WTC11 (cell line): ENCODE results near the gene NDUFA3. TPM values are rescaled to one million over a fixed set of nuclear protein-coding genes. Genes with fewer than 3 reads are reported as not detected.

Experiments
- ATAC-seq: fragments of 200-7000 bp; cut with Tn5 transposase; 2 replicates; pipeline ENCODE4 v1.10.0; 2021; ENCODE audit warnings: mild to moderate bottlenecking, moderate library complexity
- CTCF ChIA-PET: fragments of 300-600 bp; sonication (Branson Sonifier 250); formaldehyde crosslinking; loops from one replicate; lab custom pipeline; 2021; ENCODE audit warnings: antibody characterized with exemption; lab: Charles Lee
- POLR2A ChIA-PET: fragments of 350-600 bp; sonication (Branson Sonifier 250); formaldehyde crosslinking; loops from one replicate; lab custom pipeline; 2021; ENCODE audit warnings: antibody characterized with exemption; lab: Charles Lee
- DNase-seq: peaks from one replicate; pipeline ENCODE4 v3.0.0; 2021; ENCODE audit warnings: low spot score
- H3K27ac Mint-ChIP-seq: 2 replicates; pipeline ENCODE4 v1.8.0; 2021; ENCODE audit warnings: mixed read lengths
- H3K27me3 Mint-ChIP-seq: 2 replicates; pipeline ENCODE4 v1.8.0; 2021; ENCODE audit warnings: low read depth, mild to moderate bottlenecking, moderate library complexity, mixed read lengths
- H3K36me3 Mint-ChIP-seq: 2 replicates; pipeline ENCODE4 v1.8.0; 2021; ENCODE audit warnings: mixed read lengths
- H3K4me1 Mint-ChIP-seq: 2 replicates; pipeline ENCODE4 v1.8.0; 2022; ENCODE audit warnings: mixed read lengths
- H3K4me3 Mint-ChIP-seq: 2 replicates; pipeline ENCODE4 v1.8.0; 2021; ENCODE audit warnings: mild to moderate bottlenecking, moderate library complexity, mixed read lengths
- H3K9me3 Mint-ChIP-seq: 2 replicates; pipeline ENCODE4 v1.8.0; 2021; ENCODE audit warnings: mixed read lengths
- ATF1 ChIP-seq: sonication (generic); formaldehyde crosslinking; IDR thresholded peaks from 2 replicates; pipeline ENCODE4 v1.8.1; 2023; ENCODE audit warnings: mild to moderate bottlenecking, moderate library complexity, missing genetic modification reagents
- CDX4 ChIP-seq: fragments of 250-450 bp; sonication (Bioruptor Pico); IDR thresholded peaks from 2 replicates; pipeline ENCODE4 v1.9.0; 2021; ENCODE audit warnings: moderate library complexity, mild to moderate bottlenecking, inconsistent platforms, borderline replicate concordance
- CREM ChIP-seq: sonication (generic); formaldehyde crosslinking; IDR thresholded peaks from 2 replicates; pipeline ENCODE4 v1.8.1; 2022; ENCODE audit warnings: mild to moderate bottlenecking, missing genetic modification reagents, moderate library complexity
- ERG ChIP-seq: fragments of 250-450 bp; sonication (Bioruptor Pico); IDR thresholded peaks from 2 replicates; pipeline ENCODE4 v1.8.0; 2021; ENCODE audit warnings: mild to moderate bottlenecking
- GABPB1 ChIP-seq: sonication (generic); formaldehyde crosslinking; IDR thresholded peaks from 2 replicates; pipeline ENCODE4 v1.8.1; 2023; ENCODE audit warnings: mild to moderate bottlenecking, missing genetic modification reagents
- HMGXB4 ChIP-seq: sonication (generic); formaldehyde crosslinking; IDR thresholded peaks from 2 replicates; pipeline ENCODE4 v1.8.1; 2023; ENCODE audit warnings: mild to moderate bottlenecking, moderate library complexity, missing genetic modification reagents
- JAZF1 ChIP-seq: fragments of 250-450 bp; sonication (Bioruptor Pico); IDR thresholded peaks from 2 replicates; pipeline ENCODE4 v1.9.0; 2021; ENCODE audit warnings: moderate library complexity, mild to moderate bottlenecking, inconsistent platforms
- JUN ChIP-seq: sonication (generic); formaldehyde crosslinking; IDR thresholded peaks from 2 replicates; pipeline ENCODE4 v1.8.0; 2023; ENCODE audit warnings: mild to moderate bottlenecking, missing genetic modification reagents
- NFE2L1 ChIP-seq: sonication (generic); formaldehyde crosslinking; IDR thresholded peaks from 2 replicates; pipeline ENCODE4 v1.8.1; 2023; ENCODE audit warnings: missing genetic modification reagents
- SMAD4 ChIP-seq: sonication (generic); formaldehyde crosslinking; IDR thresholded peaks from 2 replicates; pipeline ENCODE4 v1.8.0; 2022; ENCODE audit warnings: mild to moderate bottlenecking, missing genetic modification reagents
- USF1 ChIP-seq: sonication (generic); formaldehyde crosslinking; IDR thresholded peaks from 2 replicates; pipeline ENCODE4 v1.8.0; 2022; ENCODE audit warnings: mild to moderate bottlenecking, missing genetic modification reagents
- ZBTB21 ChIP-seq: sonication (generic); formaldehyde crosslinking; IDR thresholded peaks from 2 replicates; pipeline ENCODE4 v1.8.1; 2023; ENCODE audit warnings: mild to moderate bottlenecking, missing genetic modification reagents, borderline replicate concordance
- ZNF138 ChIP-seq: sonication (generic); formaldehyde crosslinking; conservative IDR thresholded peaks from 2 replicates; pipeline ENCODE4 v1.8.1; 2022; ENCODE audit warnings: mild to moderate bottlenecking, moderate library complexity, missing genetic modification reagents
- ZNF232 ChIP-seq: sonication (generic); formaldehyde crosslinking; IDR thresholded peaks from 2 replicates; pipeline ENCODE4 v1.8.0; 2022; ENCODE audit warnings: mild to moderate bottlenecking, missing genetic modification reagents
- ZNF281 ChIP-seq: sonication (generic); formaldehyde crosslinking; IDR thresholded peaks from 2 replicates; pipeline ENCODE4 v1.8.0; 2023; ENCODE audit warnings: mild to moderate bottlenecking, missing genetic modification reagents
- ZNF317 ChIP-seq: sonication (generic); formaldehyde crosslinking; IDR thresholded peaks from 2 replicates; pipeline ENCODE4 v1.8.1; 2023; ENCODE audit warnings: low read depth, mild to moderate bottlenecking, moderate library complexity, missing genetic modification reagents, borderline replicate concordance
- ZNF396 ChIP-seq: fragments of 250-450 bp; sonication (Bioruptor Pico); IDR thresholded peaks from 2 replicates; pipeline ENCODE4 v1.8.0; 2021; ENCODE audit warnings: mild to moderate bottlenecking, moderate library complexity, borderline replicate concordance
- total RNA-seq: library from RNA; stranded (reverse); gene quantifications from 3 replicates; pipeline ENCODE4 v1.2.3, GENCODE V29; 2021

The NDUFA3 gene
- total RNA-seq, 1 experiment from 2014 or later, result 181 TPM

GRCh38 chr19:54142166-54142780 is 39.6 kb downstream of the NDUFA3 start:
- H3K27ac Mint-ChIP-seq, result peak overlapping the region; percentile 1; the same call in 1 of the 2 replicates
- H3K4me1 Mint-ChIP-seq, result peaks cover 20% of the 10 kb centered on the region
- peaks cover 53% of the 10 kb centered on the region for H3K36me3 Mint-ChIP-seq
- DNase-seq (no peak), ATAC-seq (no peak)
- ChIA-PET POLR2A (no interaction called here), CTCF (no interaction called here)
- TF ChIP-seq ZNF396 (CRISPR knock-in tag) (no peak), CREM (CRISPR knock-in tag) (no peak), ZBTB21 (CRISPR knock-in tag) (no peak), ZNF317 (CRISPR knock-in tag) (no peak), ZNF232 (CRISPR knock-in tag) (no peak), NFE2L1 (CRISPR knock-in tag) (no peak), ATF1 (CRISPR knock-in tag) (no peak), SMAD4 (CRISPR knock-in tag) (no peak), USF1 (CRISPR knock-in tag) (no peak), GABPB1 (CRISPR knock-in tag) (no peak), JUN (CRISPR knock-in tag) (no peak), ZNF281 (CRISPR knock-in tag) (no peak), CDX4 (CRISPR knock-in tag) (no peak), ZNF138 (CRISPR knock-in tag) (no peak)
- H3K4me3 Mint-ChIP-seq, result no peak overlapping the region
- H3K9me3 Mint-ChIP-seq, result no peaks in the 10 kb centered on the region
- no peaks in the 10 kb centered on the region; the same call in 1 of the 2 replicates for H3K27me3 Mint-ChIP-seq

GRCh38 chr19:54145541-54146158 is 43.0 kb downstream of the NDUFA3 start:
- H3K9me3 Mint-ChIP-seq, result no peaks in the 10 kb centered on the region
- DNase-seq (no peak), ATAC-seq (no peak)
- peaks cover 75% of the 10 kb centered on the region for H3K36me3 Mint-ChIP-seq
- CTCF ChIA-PET, result no interaction called here
- H3K27ac Mint-ChIP-seq, result no peak overlapping the region
- H3K4me1 Mint-ChIP-seq, result peaks cover 2% of the 10 kb centered on the region; the same call in 1 of the 2 replicates
- H3K27me3 Mint-ChIP-seq, result no peaks in the 10 kb centered on the region; the same call in 1 of the 2 replicates
- POLR2A ChIA-PET, result no interaction called here
- TF ChIP-seq HMGXB4 (CRISPR knock-in tag) (no peak), JAZF1 (CRISPR knock-in tag) (no peak), ERG (no peak)
- H3K4me3 Mint-ChIP-seq, result no peak overlapping the region
